HG03432 (cell line): ENCODE data around the gene TGM1.

Source experiments
- ATAC-seq: cut with Tn5 transposase; IDR thresholded peaks from one replicate; pipeline ENCODE4 v1.9.1; 2021; ENCODE audit warnings: mild to moderate bottlenecking, moderate library complexity; ENCODE audit not compliant: unreplicated experiment

The TGM1 gene

GRCh38 chr14:24292118-24292807 is 29.3 kb upstream of the TGM1 start:
- ATAC-seq, result no peak

- no peak for ATAC-seq
These were observed 28.6 kb upstream of the TGM1 start for GRCh38 chr14:24291446-24292117.

- ATAC-seq, result no peak
These were observed 27.8 kb upstream of the TGM1 start for GRCh38 chr14:24290746-24291145.

GRCh38 chr14:24289649-24290280 is 26.8 kb upstream of the TGM1 start:
- peak; percentile 82 for ATAC-seq

- no peak for ATAC-seq
These were observed 24.0 kb upstream of the TGM1 start for GRCh38 chr14:24286996-24287395.

- ATAC-seq, result no peak
These were observed 22.4 kb upstream of the TGM1 start for GRCh38 chr14:24285351-24285750.

GRCh38 chr14:24284501-24285035 is 21.6 kb upstream of the TGM1 start:
- no peak for ATAC-seq

GRCh38 chr14:24283796-24284460 is 21.0 kb upstream of the TGM1 start:
- ATAC-seq, result no peak

- no peak for ATAC-seq
These were observed 19.8 kb upstream of the TGM1 start for GRCh38 chr14:24282736-24283135.

GRCh38 chr14:24281636-24282035 is 18.7 kb upstream of the TGM1 start:
- ATAC-seq, result no peak

- no peak for ATAC-seq
These were observed 18.0 kb upstream of the TGM1 start for GRCh38 chr14:24280797-24281460.

- peak; percentile 83 for ATAC-seq
These were observed 16.6 kb upstream of the TGM1 start for GRCh38 chr14:24279301-24280186.

GRCh38 chr14:24278424-24278823 is 15.4 kb upstream of the TGM1 start:
- ATAC-seq, result no peak

GRCh38 chr14:24277606-24278321 is 14.8 kb upstream of the TGM1 start:
- ATAC-seq, result no peak

- ATAC-seq, result no peak
These were observed 14.1 kb upstream of the TGM1 start for GRCh38 chr14:24277071-24277470.

GRCh38 chr14:24274101-24274543 is 11.1 kb upstream of the TGM1 start:
- peak; percentile 50 for ATAC-seq

- ATAC-seq, result no peak
These were observed 10.5 kb upstream of the TGM1 start for GRCh38 chr14:24273422-24273998.

- ATAC-seq, result no peak
These were observed 9.5 kb upstream of the TGM1 start for GRCh38 chr14:24272467-24272866.

- ATAC-seq, result no peak
These were observed 8.9 kb upstream of the TGM1 start for GRCh38 chr14:24271834-24272263.
